ENCODE data around the gene FYN.
"Not testable (repeated sequence)": the region's sequence is repeated elsewhere in the genome, so short reads cannot be mapped to it uniquely, and the experiment has no call there.

Gene FYN

GRCh38 chr6:111642463-111643158, 230.6 kb downstream of the FYN start:
- Histone ChIP-seq H3K4me3 (ENCODE audit: low read depth in 1 of 2, low read length in 2 of 2) (no peak overlapping the region), H3K27me3 (ENCODE audit: insufficient read depth, low read length, poor library complexity) (no peaks in the 10 kb centered on the region), H3K4me1 (ENCODE audit: insufficient read depth, low read length) (0 out of 2 replicates have a peak, but pooled peaks cover 4% of the 10 kb centered on the region), H3K36me3 (ENCODE audit: insufficient read depth, low read length) (no peaks in the 10 kb centered on the region), H4K20me1 (ENCODE audit: insufficient read depth, low read length) (no peaks in the 10 kb centered on the region), H3K79me2 (ENCODE audit: insufficient read depth, low read length) (no peaks in the 10 kb centered on the region), H3K9me3 (ENCODE audit: insufficient read depth, low read length, severe bottlenecking) (no peaks in the 10 kb centered on the region), H3K4me2 (ENCODE audit: insufficient read depth, low read length) (no peak overlapping the region), H2AFZ (ENCODE audit: low read depth, low read length) (no peak overlapping the region), H3K27ac (ENCODE audit: low read length) (0 out of 2 replicates have a peak overlapping the region, but pooled peaks have one; percentile 1), H3K9ac (ENCODE audit: low read depth, low read length) (no peak overlapping the region)
- peak; percentile 65 for DNase-seq
- TF ChIP-seq CTCF (IDR thresholded peaks at IDR 0.05; ENCODE audit: borderline replicate concordance, extremely low read depth, low read length, poor library complexity, severe bottlenecking) (peak; percentile 79), EZH2 (IDR thresholded peaks at IDR 0.05; ENCODE audit: borderline replicate concordance, low read depth, low read length, severe bottlenecking) (no peak)
- ATAC-seq (ENCODE audit: insufficient read depth, low read depth), result peak; percentile 86

GRCh38 chr6:111639266-111639665, 234.0 kb downstream of the FYN start:
- Histone ChIP-seq H3K79me2 (ENCODE audit: insufficient read depth, low read length) (no peaks in the 10 kb centered on the region), H3K9ac (ENCODE audit: low read depth, low read length) (no peak overlapping the region), H3K9me3 (ENCODE audit: insufficient read depth, low read length, severe bottlenecking) (no peaks in the 10 kb centered on the region), H3K27ac (ENCODE audit: low read length) (no peak overlapping the region), H3K4me3 (ENCODE audit: low read depth in 1 of 2, low read length in 2 of 2) (no peak overlapping the region), H3K36me3 (ENCODE audit: insufficient read depth, low read length) (no peaks in the 10 kb centered on the region), H3K4me1 (ENCODE audit: insufficient read depth, low read length) (0 out of 2 replicates have a peak, but pooled peaks cover 4% of the 10 kb centered on the region), H3K27me3 (ENCODE audit: insufficient read depth, low read length, poor library complexity) (no peaks in the 10 kb centered on the region), H3K4me2 (ENCODE audit: insufficient read depth, low read length) (no peak overlapping the region), H2AFZ (ENCODE audit: low read depth, low read length) (no peak overlapping the region), H4K20me1 (ENCODE audit: insufficient read depth, low read length) (no peaks in the 10 kb centered on the region)
- ATAC-seq (ENCODE audit: insufficient read depth, low read depth) (no peak), DNase-seq (no peak)
- no peak for TF ChIP-seq EZH2 (IDR thresholded peaks at IDR 0.05; ENCODE audit: borderline replicate concordance, low read depth, low read length, severe bottlenecking)
- no peak for TF ChIP-seq CTCF (IDR thresholded peaks at IDR 0.05; ENCODE audit: borderline replicate concordance, extremely low read depth, low read length, poor library complexity, severe bottlenecking)

GRCh38 chr6:111634981-111635380, 238.3 kb downstream of the FYN start:
- not testable (repeated sequence) for H3K27me3 ChIP-seq (ENCODE audit: insufficient read depth, low read length, poor library complexity); H3K27ac ChIP-seq (ENCODE audit: low read length); H3K9me3 ChIP-seq (ENCODE audit: insufficient read depth, low read length, severe bottlenecking); H3K9ac ChIP-seq (ENCODE audit: low read depth, low read length); H4K20me1 ChIP-seq (ENCODE audit: insufficient read depth, low read length); H3K4me2 ChIP-seq (ENCODE audit: insufficient read depth, low read length); H3K4me3 ChIP-seq (ENCODE audit: low read depth in 1 of 2, low read length in 2 of 2); H3K79me2 ChIP-seq (ENCODE audit: insufficient read depth, low read length); DNase-seq; H3K36me3 ChIP-seq (ENCODE audit: insufficient read depth, low read length); ATAC-seq (ENCODE audit: insufficient read depth, low read depth); H2AFZ ChIP-seq (ENCODE audit: low read depth, low read length); H3K4me1 ChIP-seq (ENCODE audit: insufficient read depth, low read length)

DNA sequence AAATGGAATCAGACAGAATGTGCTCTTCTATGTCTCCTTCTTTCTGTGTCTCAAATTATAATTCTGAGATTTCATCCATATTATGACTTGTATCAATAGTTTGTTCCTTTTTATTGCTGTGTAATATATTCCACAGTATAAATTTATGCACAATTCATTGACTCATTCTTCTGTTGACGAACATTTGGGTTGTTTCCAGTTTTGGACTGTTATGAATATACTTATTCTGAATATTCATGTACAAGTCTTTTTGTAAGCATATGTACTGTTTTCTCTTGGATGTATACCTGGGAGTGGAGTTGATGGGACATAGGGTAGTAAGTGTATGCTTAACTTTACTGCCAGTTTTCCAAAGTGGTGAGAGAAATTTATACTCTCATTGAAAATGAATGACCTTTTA, 239.4 kb downstream of the FYN start:
- no peaks in the 10 kb centered on the region for H4K20me1 ChIP-seq (ENCODE audit: insufficient read depth, low read length)
- no peaks in the 10 kb centered on the region for H3K79me2 ChIP-seq (ENCODE audit: insufficient read depth, low read length)
- no peak overlapping the region for H3K4me2 ChIP-seq (ENCODE audit: insufficient read depth, low read length)
- H3K9ac ChIP-seq (ENCODE audit: low read depth, low read length), result no peak overlapping the region
- peaks cover 2% of the 10 kb centered on the region for H3K9me3 ChIP-seq (ENCODE audit: insufficient read depth, low read length, severe bottlenecking)
- H3K27ac ChIP-seq (ENCODE audit: low read length), result no peak overlapping the region
- H3K27me3 ChIP-seq (ENCODE audit: insufficient read depth, low read length, poor library complexity), result no peaks in the 10 kb centered on the region
- ATAC-seq (ENCODE audit: insufficient read depth, low read depth) (no peak), DNase-seq (no peak)
- no peak overlapping the region for H3K4me3 ChIP-seq (ENCODE audit: low read depth in 1 of 2, low read length in 2 of 2)
- H3K36me3 ChIP-seq (ENCODE audit: insufficient read depth, low read length), result no peaks in the 10 kb centered on the region
- H2AFZ ChIP-seq (ENCODE audit: low read depth, low read length), result no peak overlapping the region
- no peaks in the 10 kb centered on the region for H3K4me1 ChIP-seq (ENCODE audit: insufficient read depth, low read length)
- TF ChIP-seq EZH2 (IDR thresholded peaks at IDR 0.05; ENCODE audit: borderline replicate concordance, low read depth, low read length, severe bottlenecking), result no peak
- TF ChIP-seq CTCF (IDR thresholded peaks at IDR 0.05; ENCODE audit: borderline replicate concordance, extremely low read depth, low read length, poor library complexity, severe bottlenecking), result no peak
